HCT116 (cell line): Measurements from ENCODE around the gene CA12. TPM values are rescaled to one million over a fixed set of nuclear protein-coding genes. Genes with fewer than 3 reads are reported as not detected.

Experiments
- ATAC-seq: fragments of 200-7000 bp; cut with Tn5 transposase; 2 replicates; pipeline ENCODE4 v1.9.1; 2020; ENCODE audit warnings: mild to moderate bottlenecking, moderate library complexity
- BruUV-seq: library from RNA; stranded (reverse); fragments of 400-500 nt; replicated peaks from 2 replicates; lab custom pipeline; 2021; lab: Mats Ljungman, UMichigan
- CTCF ChIA-PET: fragments of 300-600 bp; sonication (Branson Sonifier 250); formaldehyde crosslinking; loops from one replicate; lab custom pipeline; 2021; ENCODE audit warnings: antibody characterized with exemption; lab: Charles Lee
- POLR2A ChIA-PET: fragments of 300-600, 350-600 bp; sonication (Branson Sonifier 250); formaldehyde crosslinking; loops from one replicate; lab custom pipeline; 2021; ENCODE audit warnings: antibody characterized with exemption; lab: Charles Lee
- RAD21 ChIA-PET, 2 experiments: fragments of 300-600 bp; sonication (Branson Sonifier 250); formaldehyde crosslinking; loops; one replicate each; lab custom pipeline; 2023; ENCODE audit warnings: low total read pairs in 2 of 2; ENCODE audit not compliant: uncharacterized antibody in 2 of 2, unreplicated experiment in 2 of 2, low non-redundant PET in 1 of 2; lab: Charles Lee
- DNase-seq: peaks from one replicate; pipeline ENCODE4 v3.0.0-alpha.2; 2010; ENCODE audit warnings: low read depth, low spot score
- H2AFZ ChIP-seq: fragments of 200-600 bp; shearing (Covaris generic), sonication (generic); 2 replicates; pipeline ENCODE4 v1.6.1; 2017; ENCODE audit warnings: low read depth, mixed run types, mixed read lengths, antibody characterized with exemption, low read length; ENCODE audit not compliant: poor library complexity, severe bottlenecking
- H3K27ac ChIP-seq: 2 replicates; pipeline ENCODE4 v1.5.1; 2012; ENCODE audit warnings: low read depth, low read length
- H3K27me3 ChIP-seq: fragments of 200-600 bp; sonication (generic); 2 replicates; pipeline ENCODE4 v1.6.1; 2016; ENCODE audit warnings: mixed run types, low read length, mixed read lengths; ENCODE audit not compliant: insufficient read depth
- H3K36me3 ChIP-seq, 2 experiments: fragments of 200-500 bp in 1 of 2; fragments of 200-600 bp in 1 of 2; sonication (Bioruptor generic) in 1 of 2; sonication (generic) in 1 of 2; 2 replicates each; pipeline versions ENCODE4 v1.5.1 to v1.6.1; 2014 to 2016; ENCODE audit warnings: low read length in 2 of 2, inconsistent platforms in 1 of 2, mixed read lengths in 1 of 2, mixed run types in 1 of 2; ENCODE audit not compliant: insufficient read depth in 2 of 2, control insufficient read depth in 1 of 2
- H3K4me1 ChIP-seq, 2 experiments: fragments of 200-600 bp in 1 of 2; sonication (generic) in 1 of 2; 2 replicates each; pipeline versions ENCODE4 v1.5.1 to v1.6.1; 2012 to 2017; ENCODE audit warnings: low read length in 2 of 2, inconsistent platforms in 1 of 2, mild to moderate bottlenecking in 1 of 2, mixed read lengths in 1 of 2, mixed run types in 1 of 2, moderate library complexity in 1 of 2; ENCODE audit not compliant: insufficient read depth in 2 of 2, control insufficient read depth in 1 of 2
- H3K4me2 ChIP-seq: fragments of 200-600 bp; sonication (generic); 2 replicates; pipeline ENCODE4 v1.6.1; 2017; ENCODE audit warnings: mixed run types, low read length, mixed read lengths
- H3K4me3 ChIP-seq, 2 experiments: fragments of 200-600 bp in 1 of 2; sonication (generic) in 1 of 2; replicated peaks in 1 of 2; 2 replicates each; pipeline ENCODE4 v1.5.1; 2011 to 2016; ENCODE audit warnings: low read length in 2 of 2, control low read depth in 1 of 2, low read depth in 1 of 2, mild to moderate bottlenecking in 1 of 2, mixed read lengths in 1 of 2, mixed run types in 1 of 2
- H3K79me2 ChIP-seq: fragments of 200-600 bp; sonication (generic); 2 replicates; pipeline ENCODE4 v1.6.1; 2017; ENCODE audit warnings: mild to moderate bottlenecking, mixed run types, low read length, moderate library complexity, mixed read lengths; ENCODE audit not compliant: insufficient read depth
- H3K9ac ChIP-seq: fragments of 200-600 bp; sonication (generic); 2 replicates; pipeline ENCODE4 v1.6.1; 2016; ENCODE audit warnings: low read length, mixed read lengths
- H3K9me2 ChIP-seq: fragments of 200-600 bp; sonication (generic), shearing (Covaris generic); 2 replicates; pipeline ENCODE4 v1.6.1; 2017; ENCODE audit warnings: mixed run types, mild to moderate bottlenecking, moderate library complexity; ENCODE audit not compliant: insufficient read depth
- H3K9me3 ChIP-seq, 2 experiments: fragments of 200-500 bp in 1 of 2; fragments of 200-600 bp in 1 of 2; sonication (Bioruptor generic) in 1 of 2; sonication (generic) in 1 of 2; 2 replicates each; pipeline ENCODE4 v1.6.1; 2014 to 2017; ENCODE audit warnings: low read length in 2 of 2, mixed read lengths in 2 of 2, inconsistent platforms in 1 of 2, low read depth in 1 of 2, mild to moderate bottlenecking in 1 of 2, mixed run types in 1 of 2, moderate library complexity in 1 of 2; ENCODE audit not compliant: control insufficient read depth in 1 of 2, insufficient read depth in 1 of 2
- H4K20me1 ChIP-seq: fragments of 200-600 bp; sonication (generic), shearing (Covaris generic); 2 replicates; pipeline ENCODE4 v1.6.1; 2017; ENCODE audit warnings: mixed run types, mild to moderate bottlenecking, moderate library complexity; ENCODE audit not compliant: insufficient read depth
- ATF3 ChIP-seq: IDR thresholded peaks from 2 replicates; pipeline ENCODE4 v1.6.1; 2012
- CEBPB ChIP-seq: IDR thresholded peaks from 2 replicates; pipeline ENCODE4 v1.6.1; 2012; ENCODE audit warnings: low read depth
- ELF1 ChIP-seq: IDR thresholded peaks from 2 replicates; pipeline ENCODE4 v1.6.1; 2012; ENCODE audit warnings: low read depth, borderline replicate concordance
- EZH2phosphoT487 ChIP-seq: fragments of 200-600 bp; IDR thresholded peaks from 2 replicates; pipeline ENCODE4 v1.6.1; 2018; ENCODE audit warnings: antibody characterized with exemption, borderline replicate concordance
- POLR2A ChIP-seq: IDR thresholded peaks from 2 replicates; pipeline ENCODE4 v1.7.0; 2011; ENCODE audit warnings: borderline replicate concordance; ENCODE audit not compliant: insufficient read depth, insufficient read length; ENCODE audit errors: extremely low read depth
- YY1 ChIP-seq: IDR thresholded peaks from 2 replicates; pipeline ENCODE4 v1.6.1; 2011; ENCODE audit warnings: low read length, low read depth, moderate library complexity, mild to moderate bottlenecking; ENCODE audit not compliant: insufficient replicate concordance; ENCODE audit errors: extremely low read depth
- intact Hi-C: fragments of 100-400 bp; cut with micrococcal nuclease; formaldehyde crosslinking; loops from 2 replicates; pipeline ENCODE4 v1.10.0; 2022
- total RNA-seq: library from RNA; stranded (reverse); gene quantifications from one replicate; pipeline ENCODE4 v1.2.1, GENCODE V29; 2021; ENCODE audit not compliant: unreplicated experiment

The CA12 gene
- total RNA-seq, 1 experiment from 2014 or later = 1.8 TPM

DNA sequence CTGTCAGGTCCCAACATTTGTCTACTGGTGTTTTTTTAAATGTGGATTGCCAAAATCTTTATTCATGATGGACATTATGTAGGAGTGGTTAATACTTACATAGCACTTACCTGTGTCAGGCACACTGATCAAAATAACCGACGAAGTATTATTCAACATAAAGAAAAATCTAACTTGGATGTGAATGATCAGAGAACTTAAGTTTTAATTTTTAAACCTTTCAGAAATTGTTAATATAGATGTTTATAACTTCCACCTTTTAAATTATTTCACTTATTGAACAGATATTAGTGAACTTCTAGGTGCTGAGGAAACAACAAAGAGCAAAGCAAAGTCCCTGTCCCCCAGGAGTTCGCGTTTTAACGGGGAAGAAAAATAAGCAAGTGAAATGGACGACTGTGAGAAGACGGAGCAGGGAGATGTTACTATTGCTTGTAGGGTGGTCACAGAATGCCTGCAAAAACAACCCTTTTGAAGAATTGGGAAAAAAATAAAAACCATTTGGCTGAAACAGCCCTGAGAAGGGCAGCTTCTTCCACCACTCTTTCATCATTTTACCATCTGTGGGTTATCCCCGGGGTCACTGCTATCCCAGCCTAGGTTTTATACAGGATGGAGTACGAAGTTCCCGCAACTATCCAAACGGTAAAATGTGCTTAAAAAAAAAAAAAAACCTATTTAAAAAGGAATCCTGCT is 105.2 kb downstream of the CA12 start:
- H3K4me1 ChIP-seq = peaks cover 3 to 14% of the 10 kb centered on the region in 2 experiments; a peak in 3 of 4 replicates
- H3K4me3 ChIP-seq = peak overlapping the region; percentile 49 to 61
- peak overlapping the region; percentile 89 for H3K4me2 ChIP-seq
- peak overlapping the region; percentile 62 for H3K9ac ChIP-seq
- ChIA-PET RAD21 (no interaction called here), POLR2A (interaction anchor here (0.7 kb wide), 1 partner anchor 96 kb away, joined by 3 read pairs; no protein-coding TSS in a partner anchor), CTCF (no interaction called here)
- no peaks in the 10 kb centered on the region for H3K79me2 ChIP-seq
- ATAC-seq = no peak; the same call in 1 of the 2 replicates
- no peak overlapping the region for H3K27ac ChIP-seq
- H3K27me3 ChIP-seq = no peaks in the 10 kb centered on the region
- H3K9me3 ChIP-seq = no peaks in the 10 kb centered on the region
- H2AFZ ChIP-seq = peak overlapping the region; percentile 56
- no peaks in the 10 kb centered on the region for H3K9me2 ChIP-seq
- no peak for DNase-seq
- H3K36me3 ChIP-seq = no peaks in the 10 kb centered on the region
- no peaks in the 10 kb centered on the region for H4K20me1 ChIP-seq
- intact Hi-C loops = loop anchor here (10.0 kb wide), 2 partner anchors 122 to 232 kb away; partner anchors contain the start of genes RPS27L and TPM1
- BruUV-seq = TSS peak; percentile 47
- TF ChIP-seq YY1 = no peak
- no peak for TF ChIP-seq POLR2A
- no peak for TF ChIP-seq ELF1
- TF ChIP-seq, all 23 proteins: peak for 0

DNA sequence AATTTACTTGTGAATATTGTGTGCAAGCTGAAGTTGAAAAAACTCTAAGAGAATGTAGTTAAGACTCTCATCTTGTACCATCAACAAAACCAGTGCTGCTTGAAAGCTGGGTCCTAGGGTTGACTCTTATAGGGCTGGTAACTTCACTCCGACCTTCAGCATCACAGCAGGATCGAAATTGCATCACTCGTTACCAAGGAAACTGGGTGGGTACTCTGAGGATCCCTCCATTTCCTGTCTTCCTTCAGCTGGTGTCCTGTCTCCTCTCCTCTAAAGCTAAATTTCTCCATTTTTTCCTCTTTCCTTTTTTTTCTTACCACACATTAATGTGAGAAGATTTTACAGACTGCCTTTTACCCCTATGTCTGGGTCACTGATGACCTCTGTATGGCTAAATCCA is 107.2 kb downstream of the CA12 start:
- Histone ChIP-seq H3K4me1 (peaks cover 3 to 14% of the 10 kb centered on the region in 2 experiments; a peak in 3 of 4 replicates), H2AFZ (no peak overlapping the region), H3K4me2 (no peak overlapping the region), H3K27me3 (no peaks in the 10 kb centered on the region), H3K9ac (no peak overlapping the region), H3K4me3 (no peak overlapping the region), H3K36me3 (no peaks in the 10 kb centered on the region), H4K20me1 (no peaks in the 10 kb centered on the region), H3K27ac (no peak overlapping the region), H3K9me2 (no peaks in the 10 kb centered on the region), H3K9me3 (no peaks in the 10 kb centered on the region), H3K79me2 (no peaks in the 10 kb centered on the region)
- RAD21 ChIA-PET = no interaction called here
- ATAC-seq (no peak), DNase-seq (no peak)
- TF ChIP-seq ATF3 (no peak), EZH2phosphoT487 (no peak), CEBPB (no peak)
- no TSS peak for BruUV-seq
- CTCF ChIA-PET = no interaction called here
- POLR2A ChIA-PET = no interaction called here
- intact Hi-C loops = loop anchor here (10.0 kb wide), 2 partner anchors 120 to 230 kb away; partner anchors contain the start of genes RPS27L and TPM1

Other genes starting within 250 kb of the CA12 start
- 139 TPM for gene RPS27L, start 224.4 kb downstream of the CA12 start, total RNA-seq
- gene RAB8B, start 192.2 kb downstream of the CA12 start, total RNA-seq = 19.4 TPM
- gene APH1B, start 104.2 kb downstream of the CA12 start, total RNA-seq = 8.5 TPM
- gene USP3, start 122.7 kb upstream of the CA12 start, total RNA-seq = 61.6 TPM
- gene FBXL22, start 215.5 kb upstream of the CA12 start, total RNA-seq = 0.49 TPM